ENCODE measurements around the gene DLG1. TPM values are rescaled to one million over a fixed set of nuclear protein-coding genes. Genes with fewer than 3 reads are reported as not detected.
"Not testable (repeated sequence)": the region's sequence is repeated elsewhere in the genome, so short reads cannot be mapped to it uniquely, and the experiment has no call there.

Gene DLG1
- total RNA-seq, 1 experiment from 2014 or later, result 127 TPM

DNA sequence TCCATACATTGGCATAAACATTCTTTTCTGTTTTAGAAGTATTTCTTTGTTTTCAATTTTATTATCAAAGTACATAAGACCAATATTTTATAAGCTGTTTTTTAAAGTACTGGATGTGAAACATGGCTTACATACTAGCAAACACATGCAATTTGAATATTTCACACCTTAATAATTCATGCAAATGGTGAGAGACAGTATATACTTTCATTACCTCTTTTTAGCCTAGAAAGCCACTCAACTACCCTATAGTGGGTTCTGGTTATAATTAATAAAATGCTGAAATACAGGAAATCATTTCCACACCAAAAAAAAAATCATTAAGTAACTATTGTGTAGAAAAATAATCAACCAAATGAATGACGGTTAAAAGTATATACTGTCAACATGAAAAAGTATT is 230.3 kb downstream of the DLG1 start:
- Mint-ChIP-seq H3K27ac (ENCODE audit: unreplicated experiment) (no peak overlapping the region), H3K9me3 (ENCODE audit: low read depth, unreplicated experiment) (no peaks in the 10 kb centered on the region), H3K4me3 (ENCODE audit: low read depth, unreplicated experiment) (no peak overlapping the region), H3K27me3 (ENCODE audit: unreplicated experiment) (no peaks in the 10 kb centered on the region), H3K36me3 (ENCODE audit: insufficient read depth, unreplicated experiment) (peaks cover 26% of the 10 kb centered on the region), H3K4me1 (ENCODE audit: low read depth, unreplicated experiment) (no peaks in the 10 kb centered on the region)
- intact Hi-C loops (cut with micrococcal nuclease; ENCODE audit: unreplicated experiment), result no loop called here
- CTCF ChIA-PET, result no interaction called here
- BruUV-seq (replicated peaks), result no TSS peak
- TF ChIP-seq, protein P1, sequence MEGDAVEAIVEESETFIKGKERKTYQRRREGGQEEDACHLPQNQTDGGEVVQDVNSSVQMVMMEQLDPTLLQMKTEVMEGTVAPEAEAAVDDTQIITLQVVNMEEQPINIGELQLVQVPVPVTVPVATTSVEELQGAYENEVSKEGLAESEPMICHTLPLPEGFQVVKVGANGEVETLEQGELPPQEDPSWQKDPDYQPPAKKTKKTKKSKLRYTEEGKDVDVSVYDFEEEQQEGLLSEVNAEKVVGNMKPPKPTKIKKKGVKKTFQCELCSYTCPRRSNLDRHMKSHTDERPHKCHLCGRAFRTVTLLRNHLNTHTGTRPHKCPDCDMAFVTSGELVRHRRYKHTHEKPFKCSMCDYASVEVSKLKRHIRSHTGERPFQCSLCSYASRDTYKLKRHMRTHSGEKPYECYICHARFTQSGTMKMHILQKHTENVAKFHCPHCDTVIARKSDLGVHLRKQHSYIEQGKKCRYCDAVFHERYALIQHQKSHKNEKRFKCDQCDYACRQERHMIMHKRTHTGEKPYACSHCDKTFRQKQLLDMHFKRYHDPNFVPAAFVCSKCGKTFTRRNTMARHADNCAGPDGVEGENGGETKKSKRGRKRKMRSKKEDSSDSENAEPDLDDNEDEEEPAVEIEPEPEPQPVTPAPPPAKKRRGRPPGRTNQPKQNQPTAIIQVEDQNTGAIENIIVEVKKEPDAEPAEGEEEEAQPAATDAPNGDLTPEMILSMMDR (IDR thresholded peaks at IDR 0.05; ENCODE audit: unreplicated experiment), result no peak
- no peak for DNase-seq

DNA sequence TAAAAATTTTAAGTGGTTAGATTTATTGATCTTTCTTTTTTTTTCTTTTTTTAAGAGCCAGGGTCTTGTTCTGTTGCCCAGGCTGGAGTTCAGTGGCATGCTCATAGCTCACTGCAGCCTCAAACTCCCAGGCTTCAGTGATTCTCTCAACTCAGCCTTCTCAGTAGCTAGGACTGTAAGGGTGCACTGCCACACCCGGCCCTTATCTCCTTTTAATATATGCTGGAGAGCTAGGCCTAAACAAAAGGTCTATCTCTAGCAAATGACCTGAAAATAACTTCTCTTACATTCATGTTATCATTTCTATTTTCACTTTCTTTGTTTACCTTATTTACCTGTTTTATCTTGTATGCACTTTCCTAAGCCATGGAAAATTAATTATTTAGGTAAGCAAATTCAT is 233.6 kb downstream of the DLG1 start:
- no peak overlapping the region for H3K4me3 Mint-ChIP-seq (ENCODE audit: low read depth, unreplicated experiment)

DNA sequence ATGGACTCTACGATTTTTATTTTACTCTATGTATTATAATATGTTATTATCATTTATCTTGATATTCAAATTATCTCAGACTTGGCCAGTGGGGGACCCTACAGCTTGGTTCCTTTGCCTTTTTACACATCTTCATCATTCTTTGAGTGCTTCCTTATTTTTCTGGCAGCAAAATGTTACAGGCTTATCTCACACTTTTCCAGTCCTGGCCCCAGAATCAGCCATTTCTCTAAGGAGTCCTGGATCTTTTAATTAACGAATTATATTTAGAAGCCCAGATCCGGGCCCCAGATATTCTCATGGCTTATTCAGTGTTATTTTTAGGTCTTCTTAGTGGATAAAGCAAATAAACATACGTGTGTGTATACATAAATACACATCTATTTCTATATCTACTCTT is 236.0 kb downstream of the DLG1 start:
- no peak overlapping the region for H3K4me3 Mint-ChIP-seq (ENCODE audit: low read depth, unreplicated experiment)
- H3K36me3 Mint-ChIP-seq (ENCODE audit: insufficient read depth, unreplicated experiment), result peaks cover 47% of the 10 kb centered on the region
- no peak overlapping the region for H3K27ac Mint-ChIP-seq (ENCODE audit: unreplicated experiment)
- no peaks in the 10 kb centered on the region for H3K27me3 Mint-ChIP-seq (ENCODE audit: unreplicated experiment)
- no peaks in the 10 kb centered on the region for H3K9me3 Mint-ChIP-seq (ENCODE audit: low read depth, unreplicated experiment)
- no TSS peak for BruUV-seq (replicated peaks)
- TF ChIP-seq, protein P1 (IDR thresholded peaks at IDR 0.05; ENCODE audit: unreplicated experiment), result no peak
- H3K4me1 Mint-ChIP-seq (ENCODE audit: low read depth, unreplicated experiment), result no peaks in the 10 kb centered on the region
- CTCF ChIA-PET, result no interaction called here
- no peak for DNase-seq
- intact Hi-C loops (cut with micrococcal nuclease; ENCODE audit: unreplicated experiment), result no loop called here

More for the DNA sequence above, 233.6 kb downstream of the DLG1 start:
- TF ChIP-seq, protein P1 (IDR thresholded peaks at IDR 0.05; ENCODE audit: unreplicated experiment), result no peak
- intact Hi-C loops (cut with micrococcal nuclease; ENCODE audit: unreplicated experiment), result no loop called here
- Mint-ChIP-seq H3K9me3 (ENCODE audit: low read depth, unreplicated experiment) (no peaks in the 10 kb centered on the region), H3K4me1 (ENCODE audit: low read depth, unreplicated experiment) (no peaks in the 10 kb centered on the region), H3K27ac (ENCODE audit: unreplicated experiment) (no peak overlapping the region), H3K27me3 (ENCODE audit: unreplicated experiment) (no peaks in the 10 kb centered on the region), H3K36me3 (ENCODE audit: insufficient read depth, unreplicated experiment) (peaks cover 28% of the 10 kb centered on the region)
- CTCF ChIA-PET, result no interaction called here
- BruUV-seq (replicated peaks), result no TSS peak
- no peak for DNase-seq

DNA sequence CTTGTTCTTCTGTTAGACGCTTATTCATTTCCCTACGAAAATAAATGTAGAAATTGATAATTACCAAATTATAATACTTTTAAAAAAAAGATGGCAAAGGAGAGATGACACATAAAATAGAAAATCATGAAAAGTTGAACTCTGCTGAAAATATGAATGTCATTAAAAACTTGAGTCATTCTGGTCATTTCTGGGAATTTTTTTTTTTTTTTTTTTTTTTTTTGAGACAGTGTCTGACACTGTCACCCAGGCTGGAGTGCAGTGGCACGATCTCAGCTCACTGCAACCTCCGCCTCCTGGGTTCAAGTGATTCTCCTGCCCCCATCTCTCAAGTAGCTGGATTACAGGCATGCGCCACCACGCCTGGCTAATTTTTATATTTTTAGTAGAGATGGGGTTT is 246.8 kb downstream of the DLG1 start:
- BruUV-seq (replicated peaks), result not testable (repeated sequence)

DNA sequence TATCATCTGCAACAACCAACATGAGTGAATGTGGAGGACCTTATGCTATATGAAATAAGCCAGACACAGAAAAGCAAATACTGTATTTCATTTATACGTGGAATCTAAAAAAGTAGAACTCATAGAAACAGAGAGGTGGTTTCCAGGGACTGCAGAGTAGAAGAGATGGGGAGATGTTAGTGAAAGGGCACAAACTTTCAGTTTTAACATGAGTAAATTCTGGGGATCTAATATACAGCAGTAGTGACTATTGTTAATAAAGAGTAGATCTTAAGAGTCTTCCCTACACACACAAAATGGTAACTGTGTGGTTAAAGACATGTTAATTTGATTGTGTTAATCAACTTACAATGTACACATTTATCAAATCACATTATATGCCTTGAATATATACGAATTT is 247.9 kb downstream of the DLG1 start:
- no peak for DNase-seq
- no TSS peak for BruUV-seq (replicated peaks)
- H3K36me3 Mint-ChIP-seq (ENCODE audit: insufficient read depth, unreplicated experiment), result peaks cover 56% of the 10 kb centered on the region
- no peaks in the 10 kb centered on the region for H3K9me3 Mint-ChIP-seq (ENCODE audit: low read depth, unreplicated experiment)
- H3K27me3 Mint-ChIP-seq (ENCODE audit: unreplicated experiment), result no peaks in the 10 kb centered on the region
- TF ChIP-seq, protein P1 (IDR thresholded peaks at IDR 0.05; ENCODE audit: unreplicated experiment), result no peak
- intact Hi-C loops (cut with micrococcal nuclease; ENCODE audit: unreplicated experiment), result no loop called here
- H3K4me3 Mint-ChIP-seq (ENCODE audit: low read depth, unreplicated experiment), result no peak overlapping the region
- CTCF ChIA-PET, result no interaction called here
- H3K27ac Mint-ChIP-seq (ENCODE audit: unreplicated experiment), result no peak overlapping the region
- no peaks in the 10 kb centered on the region for H3K4me1 Mint-ChIP-seq (ENCODE audit: low read depth, unreplicated experiment)

More for the DNA sequence above, 246.8 kb downstream of the DLG1 start:
- intact Hi-C loops (cut with micrococcal nuclease; ENCODE audit: unreplicated experiment); H3K27me3 Mint-ChIP-seq (ENCODE audit: unreplicated experiment); H3K27ac Mint-ChIP-seq (ENCODE audit: unreplicated experiment); H3K9me3 Mint-ChIP-seq (ENCODE audit: low read depth, unreplicated experiment); H3K4me3 Mint-ChIP-seq (ENCODE audit: low read depth, unreplicated experiment); H3K4me1 Mint-ChIP-seq (ENCODE audit: low read depth, unreplicated experiment); DNase-seq: not testable (repeated sequence)
- peaks cover 45% of the 10 kb centered on the region for H3K36me3 Mint-ChIP-seq (ENCODE audit: insufficient read depth, unreplicated experiment)
- CTCF ChIA-PET, result interaction anchor here (0.9 kb wide), 1 partner anchor 9 kb away, joined by 4 read pairs; no protein-coding TSS in a partner anchor

All from Calu3 (cell line).